Dermis microvascular lymphatic vessel endothelial cell (primary cell): ENCODE data around the gene BNC2. TPM values are rescaled to one million over a fixed set of nuclear protein-coding genes. Genes with fewer than 3 reads are reported as not detected.
"Not testable (repeated sequence)": the region's sequence is repeated elsewhere in the genome, so short reads cannot be mapped to it uniquely, and the experiment has no call there.

Source experiments
- DNase-seq, 2 donors: peaks; one replicate each; pipeline versions ENCODE4 v3.0.0 to v3.0.0-alpha.2; 2010; ENCODE audit warnings: low read depth in 2 of 2
- total RNA-seq: library from RNA; depleted of rRNA; stranded (reverse); fragments of >200 nt; gene quantifications from 2 replicates; pipeline ENCODE4 v1.2.1, GENCODE V29; 2014

The BNC2 gene
- total RNA-seq, 1 donor from 2014 or later: 4.5 TPM

GRCh38 chr9:16509997-16510396, 360.5 kb downstream of the BNC2 start:
- peak in 1 of 2 donors; percentile 88 for DNase-seq

- DNase-seq: peak in 1 of 2 donors; percentile 51
Observed at GRCh38 chr9:16505199-16505598, 365.3 kb downstream of the BNC2 start.

GRCh38 chr9:16501726-16502125, 368.7 kb downstream of the BNC2 start:
- no peak for DNase-seq

- peak in 1 of 2 donors; percentile 22 for DNase-seq
Observed at GRCh38 chr9:16501141-16501540, 369.3 kb downstream of the BNC2 start.

- no peak for DNase-seq
Observed at GRCh38 chr9:16500386-16500785, 370.1 kb downstream of the BNC2 start.

- no peak for DNase-seq
Observed at GRCh38 chr9:16499892-16500291, 370.6 kb downstream of the BNC2 start.

GRCh38 chr9:16496908-16497307, 373.6 kb downstream of the BNC2 start:
- DNase-seq: no peak

- DNase-seq: no peak
Observed at GRCh38 chr9:16487915-16488314, 382.6 kb downstream of the BNC2 start.

GRCh38 chr9:16485575-16486321, 384.7 kb downstream of the BNC2 start:
- no peak for DNase-seq

GRCh38 chr9:16485160-16485559, 385.3 kb downstream of the BNC2 start:
- DNase-seq: no peak

- no peak for DNase-seq
Observed at GRCh38 chr9:16484744-16485143, 385.7 kb downstream of the BNC2 start.

- no peak for DNase-seq
Observed at GRCh38 chr9:16484180-16484579, 386.3 kb downstream of the BNC2 start.

- no peak for DNase-seq
Observed at GRCh38 chr9:16482764-16483163, 387.7 kb downstream of the BNC2 start.

- DNase-seq: not testable (repeated sequence)
Observed at GRCh38 chr9:16480584-16480983, 389.9 kb downstream of the BNC2 start.

GRCh38 chr9:16475996-16476395, 394.5 kb downstream of the BNC2 start:
- DNase-seq: no peak

GRCh38 chr9:16475257-16475656, 395.2 kb downstream of the BNC2 start:
- DNase-seq: no peak

- DNase-seq: no peak
Observed at GRCh38 chr9:16469184-16469583, 401.3 kb downstream of the BNC2 start.

GRCh38 chr9:16461851-16462250, 408.6 kb downstream of the BNC2 start:
- no peak for DNase-seq

- DNase-seq: no peak
Observed at GRCh38 chr9:16461137-16461840, 409.2 kb downstream of the BNC2 start.

- DNase-seq: no peak
Observed at GRCh38 chr9:16460696-16461095, 409.8 kb downstream of the BNC2 start.

GRCh38 chr9:16459421-16460148, 410.9 kb downstream of the BNC2 start:
- DNase-seq: peak in 1 of 2 donors; percentile 15

GRCh38 chr9:16458696-16459420, 411.6 kb downstream of the BNC2 start:
- DNase-seq: peak in 1 of 2 donors; percentile 78
